A549 treated with AZD9567 at 1 μM for 4 hours (cell line): Measurements from ENCODE around the gene PRADC1. TPM values are rescaled to one million over a fixed set of nuclear protein-coding genes. Genes with fewer than 3 reads are reported as not detected.

Source experiments
- total RNA-seq: library from RNA; stranded (reverse); fragments of 200-300 nt; extraction: Qiagen RNA extraction; gene quantifications from 5 replicates; pipeline ENCODE4 v1.2.3, GENCODE V29; 2022; ENCODE audit not compliant: insufficient read depth

Gene PRADC1
- total RNA-seq, result 15.7 to 27.3 TPM (median 26.9 TPM) in 5 replicates

GRCh38 chr2:73233154-73233931 lies at the start of gene PRADC1:
PRADC1 (minus strand) TSS chr2:73233239; CDS start chr2:73233160, 79 bp downstream.

GRCh38 chr2:73233932-73234832 lies 1.1 kb upstream of the PRADC1 start, which contains the start of gene CCT7:
CCT7 (plus strand) TSS chr2:73234308; CDS start chr2:73234379, 71 bp downstream.

GRCh38 chr2:73214120-73215035 lies 18.7 kb downstream of the PRADC1 start, which contains the start of gene SMYD5:
SMYD5 (plus strand) TSS chr2:73214245; CDS start chr2:73214267, 22 bp downstream.

GRCh38 chr2:73202156-73203054 lies 30.6 kb downstream of the PRADC1 start, which contains the start of gene NOTO:
NOTO (plus strand) TSS chr2:73202574; CDS start chr2:73202667, 93 bp downstream.

Other genes starting within 250 kb of the PRADC1 start
- gene SFXN5, start 161.5 kb downstream of the PRADC1 start, total RNA-seq, result 8.0 to 14.7 TPM (median 14.0 TPM) in 5 replicates
- 27.9 to 33.9 TPM (median 32.6 TPM) in 5 replicates for gene RAB11FIP5, start 120.3 kb downstream of the PRADC1 start, total RNA-seq
- 0.02 to 0.05 TPM in 2 of 5 replicates, not detected in the others for gene NOTO, start 30.7 kb downstream of the PRADC1 start, total RNA-seq
- 44.3 to 52.5 TPM (median 50.0 TPM) in 5 replicates for gene SMYD5, start 19.0 kb downstream of the PRADC1 start, total RNA-seq
- 548 to 986 TPM (median 590 TPM) in 5 replicates for gene CCT7, start 1.1 kb upstream of the PRADC1 start, total RNA-seq
- 3.5 to 5.5 TPM (median 4.8 TPM) in 5 replicates for gene FBXO41, start 51.2 kb upstream of the PRADC1 start, total RNA-seq
- 0.20 to 0.40 TPM (median 0.33 TPM) in 4 of 5 replicates, not detected in the other for gene EGR4, start 60.3 kb upstream of the PRADC1 start, total RNA-seq
- 9.1 to 16.7 TPM (median 9.2 TPM) in 5 replicates for gene ALMS1, start 152.6 kb upstream of the PRADC1 start, total RNA-seq